IPS DF 4.7 (cell line): Measurements from ENCODE around the gene LPCAT1.
"Not testable (repeated sequence)": the region's sequence is repeated elsewhere in the genome, so short reads cannot be mapped to it uniquely, and the experiment has no call there.

ENCODE experiments used
- DNase-seq: peaks from one replicate; pipeline ENCODE4 v3.0.0-alpha.2; 2013; ENCODE audit warnings: low spot score; ENCODE audit errors: extremely low read depth

The LPCAT1 gene

DNA sequence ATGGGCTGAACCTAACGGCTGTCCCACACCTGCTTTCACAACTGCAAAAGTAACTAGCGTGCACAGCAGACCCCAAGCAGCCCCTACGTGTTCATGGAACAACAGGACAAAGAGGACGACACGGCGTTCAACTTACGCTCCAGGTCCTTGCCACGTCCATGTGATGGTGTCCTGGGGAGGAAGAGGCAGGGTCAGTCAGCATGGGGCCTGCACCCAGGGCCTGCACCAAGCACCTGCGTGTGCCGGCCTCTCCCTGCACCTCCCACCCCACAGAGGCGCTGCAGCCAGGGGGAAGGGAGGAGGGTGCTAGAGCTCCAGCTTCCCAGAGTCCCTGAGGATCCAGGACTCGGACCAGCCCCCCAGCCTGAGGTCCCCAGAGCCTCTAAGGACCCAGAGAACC lies 43.0 kb downstream of the LPCAT1 start:
- DNase-seq, result no peak

DNA sequence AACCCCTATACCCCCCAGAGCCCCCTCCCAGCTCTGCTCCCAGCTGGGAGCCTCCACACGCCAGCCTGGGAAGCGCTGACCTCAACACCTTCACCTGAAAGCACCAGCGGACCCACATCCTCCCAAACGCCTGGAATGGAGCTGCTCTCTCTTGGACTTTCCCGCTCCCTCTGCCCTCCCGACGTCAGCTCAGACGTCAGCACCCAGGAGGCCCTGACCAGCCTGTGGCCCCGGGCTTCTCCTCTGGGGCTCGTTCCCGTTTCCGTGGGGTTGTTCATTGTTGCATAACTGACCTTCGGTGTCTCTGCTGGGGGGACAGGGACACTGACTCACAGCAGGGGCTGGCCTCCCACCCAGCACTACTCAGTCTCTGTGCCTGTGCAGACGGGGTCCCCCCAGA lies 43.5 kb downstream of the LPCAT1 start:
- no peak for DNase-seq

DNA sequence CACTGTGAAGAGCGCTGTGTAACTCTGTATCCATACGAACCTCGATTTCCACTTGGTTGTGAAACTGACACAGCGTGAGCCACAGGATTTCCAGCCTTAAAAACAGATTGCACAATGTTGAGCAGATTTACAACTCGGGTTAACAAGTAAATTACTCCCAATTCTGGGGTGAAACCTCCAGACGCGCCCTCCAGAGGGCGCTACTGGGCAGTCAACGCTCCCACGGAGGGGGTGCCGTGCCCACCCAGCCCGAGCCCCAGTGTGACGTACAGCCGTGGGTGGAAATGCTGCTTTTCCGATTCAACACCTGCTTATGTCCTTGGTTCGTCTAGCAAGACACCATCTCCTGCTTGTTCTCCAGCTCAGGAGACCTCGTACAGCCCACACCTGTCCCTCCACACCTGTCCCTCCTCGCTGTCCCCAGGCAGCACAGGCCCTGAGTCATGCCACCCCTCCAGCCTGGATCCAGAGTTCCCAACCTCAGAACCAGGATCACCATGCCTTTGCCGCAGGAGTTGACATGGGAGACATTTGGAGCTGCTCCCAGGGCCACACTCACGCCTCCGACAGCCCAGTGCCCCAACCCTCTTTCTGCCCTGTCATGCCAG lies 44.1 kb downstream of the LPCAT1 start:
- no peak for DNase-seq

DNA sequence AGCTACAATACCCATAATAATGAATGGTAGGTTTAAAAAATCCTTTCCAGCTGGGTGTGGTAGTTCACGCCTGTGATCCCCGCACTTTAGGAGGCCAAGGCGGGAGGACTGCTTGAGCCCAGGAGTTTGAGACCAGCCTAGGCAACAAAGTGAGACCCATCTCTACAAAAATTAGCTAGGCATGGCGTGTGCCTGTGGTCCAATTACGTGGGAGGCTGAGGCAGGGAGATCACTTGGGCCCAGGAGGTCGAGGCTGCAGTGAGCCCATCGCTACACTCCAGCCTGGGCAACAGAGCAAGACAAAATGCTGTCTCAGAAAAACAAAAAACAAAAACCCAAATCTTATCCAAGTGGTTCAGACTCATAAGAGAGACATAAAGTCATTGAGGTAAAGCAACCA lies 44.7 kb downstream of the LPCAT1 start:
- DNase-seq, result no peak

DNA sequence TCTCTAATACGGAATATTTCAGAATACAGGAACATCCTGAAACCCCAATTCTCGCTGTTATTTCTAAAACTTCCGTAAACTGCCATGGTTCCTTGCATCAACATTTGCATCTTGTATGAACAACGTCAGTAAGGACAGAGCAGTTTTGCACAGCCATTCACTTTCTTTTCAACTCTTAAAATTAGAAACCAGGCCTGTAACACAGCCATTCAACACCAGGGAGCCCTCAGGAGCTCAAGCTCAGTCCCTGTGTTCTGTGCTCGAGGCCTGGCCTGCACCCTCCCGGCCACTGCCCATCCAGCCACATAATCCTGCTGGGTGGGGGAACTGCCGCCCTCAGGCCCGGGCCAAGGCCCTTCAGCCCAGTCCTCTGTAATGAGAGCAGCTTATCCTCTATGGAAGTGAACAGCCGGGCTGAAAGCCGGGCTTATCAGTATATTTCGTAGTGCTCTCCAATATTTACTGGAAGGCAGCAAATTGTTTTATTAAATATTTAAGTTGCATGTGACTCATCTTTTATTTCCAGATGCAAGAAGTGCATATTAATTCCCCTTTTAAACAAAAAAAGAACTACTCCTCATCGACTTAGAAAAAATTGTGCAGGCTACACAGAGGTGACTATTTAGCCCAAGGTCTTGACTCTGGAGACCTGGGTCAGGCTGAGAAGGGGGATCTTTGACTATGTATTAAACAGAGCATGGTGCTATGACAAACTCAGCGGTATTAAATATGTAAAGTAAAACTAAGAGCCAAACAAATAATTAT lies 45.3 kb downstream of the LPCAT1 start:
- DNase-seq, result no peak

DNA sequence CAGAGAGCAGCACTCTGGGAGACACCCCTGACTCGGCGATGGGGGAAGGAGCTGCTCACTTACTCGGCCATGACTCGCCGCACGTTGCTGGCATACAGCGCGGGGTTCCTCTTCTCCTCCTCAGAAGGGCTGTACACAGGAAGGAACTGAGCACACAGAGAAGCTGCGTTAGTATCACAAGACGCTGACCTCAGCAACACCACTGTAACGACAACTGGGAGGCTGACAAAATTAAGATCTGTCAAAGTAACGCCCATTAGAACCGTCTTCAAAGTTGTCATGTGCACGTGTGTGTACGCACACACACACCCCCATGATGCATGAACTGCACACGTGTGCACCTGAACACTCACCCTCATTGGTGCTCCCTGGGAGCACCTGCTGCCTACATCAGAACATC lies 46.4 kb downstream of the LPCAT1 start:
- no peak for DNase-seq

DNA sequence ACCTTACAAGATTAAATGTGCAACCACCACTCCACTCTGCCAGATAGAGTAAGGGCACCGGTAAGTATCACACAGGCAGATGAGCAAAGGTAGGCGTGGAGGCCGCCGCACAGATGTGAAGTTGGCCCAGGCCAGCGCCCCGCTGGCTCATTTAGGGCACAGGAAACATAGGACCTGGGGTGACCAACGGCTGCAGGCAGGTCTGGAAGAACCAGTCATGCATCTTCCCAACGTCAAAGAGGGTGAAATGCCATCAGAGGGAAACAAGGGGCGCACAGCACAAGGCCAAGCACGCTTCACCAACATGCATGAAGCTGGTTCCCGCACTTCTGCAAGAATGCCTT lies 46.8 kb downstream of the LPCAT1 start:
- no peak for DNase-seq

DNA sequence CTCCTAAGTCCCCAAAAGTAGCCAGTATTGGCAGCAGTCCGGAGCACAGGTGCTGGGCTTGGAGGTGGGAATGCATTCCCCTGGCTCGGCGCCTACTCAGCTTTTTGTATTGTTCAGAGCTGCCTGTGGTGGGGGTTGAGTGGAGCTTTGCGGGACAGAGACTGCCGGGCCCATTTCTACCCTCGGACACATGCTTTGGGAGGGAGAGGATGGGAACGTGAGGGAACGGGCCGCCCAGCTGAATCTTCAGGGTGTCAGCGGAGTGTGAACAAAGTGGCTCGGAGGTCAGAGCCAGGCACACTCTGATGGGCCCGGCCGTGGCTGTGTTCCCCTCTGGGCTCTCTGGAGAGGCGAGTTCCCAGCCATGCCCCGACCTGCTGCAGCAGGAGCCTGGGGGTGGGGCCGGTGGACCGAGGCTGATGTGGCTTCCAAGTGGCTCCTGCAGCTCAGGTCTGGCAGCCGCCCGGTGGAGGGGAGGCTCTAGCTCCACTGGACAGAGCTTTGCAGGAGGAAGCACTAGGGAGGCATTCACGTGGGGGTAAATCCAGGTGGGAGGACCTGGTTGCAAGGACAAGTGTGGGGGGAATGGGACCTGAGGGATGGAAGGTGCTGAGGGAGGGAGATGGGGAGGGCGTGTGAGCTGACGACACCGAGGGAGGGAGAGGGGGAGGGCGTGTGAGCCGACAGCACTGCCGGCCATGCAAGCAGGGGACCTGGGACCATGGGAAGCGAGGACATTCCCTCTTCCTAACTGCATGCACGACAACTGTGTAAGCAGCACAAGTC lies 47.4 kb downstream of the LPCAT1 start:
- no peak for DNase-seq

DNA sequence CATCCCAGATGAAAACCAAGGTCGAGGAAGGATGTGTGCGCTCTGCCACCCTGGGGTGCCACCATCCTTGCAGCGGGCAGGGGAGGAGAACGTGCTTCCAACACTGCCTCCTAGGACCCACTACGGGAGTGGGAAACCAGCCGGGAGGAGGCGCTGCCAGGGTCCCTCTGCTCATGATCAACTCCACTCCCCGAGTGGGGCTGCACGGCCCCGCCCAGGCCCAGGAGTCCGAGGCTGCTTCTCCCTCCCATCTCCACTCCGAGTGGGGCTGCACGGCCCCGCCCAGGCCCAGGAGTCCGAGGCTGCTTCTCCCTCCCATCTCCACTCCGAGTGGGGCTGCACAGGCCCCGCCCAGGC lies 48.2 kb downstream of the LPCAT1 start:
- not testable (repeated sequence) for DNase-seq

DNA sequence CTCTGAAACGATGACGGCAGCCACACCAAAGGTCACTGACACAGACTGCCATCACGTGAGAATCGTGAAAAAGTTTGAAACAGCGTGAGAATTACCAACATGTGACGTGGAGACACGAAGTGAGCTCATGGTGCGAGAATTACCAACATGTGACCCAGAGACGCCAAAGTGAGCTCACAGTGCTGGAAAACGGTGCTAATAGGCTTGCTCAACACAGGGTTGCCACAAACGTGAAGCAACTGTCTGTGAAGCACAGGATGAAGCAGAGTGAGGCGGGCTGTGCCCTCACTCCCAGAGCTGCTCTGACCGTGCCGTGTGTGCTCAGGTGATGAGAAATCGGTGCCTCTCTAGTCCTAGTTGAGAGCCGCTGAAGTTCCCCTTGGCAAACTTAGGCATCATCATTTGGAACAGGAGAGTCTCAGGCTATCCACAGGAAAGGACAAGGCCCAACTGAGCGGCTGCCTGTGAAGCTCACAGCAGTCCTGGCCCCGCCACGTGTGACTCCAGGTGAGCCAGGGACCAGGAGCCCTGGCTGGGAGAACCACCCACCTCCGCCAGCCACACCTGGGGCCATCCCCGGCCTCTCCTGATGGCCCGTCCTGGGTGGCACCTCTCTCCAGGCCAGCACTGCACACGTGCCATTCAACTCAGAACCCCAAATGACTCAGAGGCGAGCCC lies 48.8 kb downstream of the LPCAT1 start:
- no peak for DNase-seq

DNA sequence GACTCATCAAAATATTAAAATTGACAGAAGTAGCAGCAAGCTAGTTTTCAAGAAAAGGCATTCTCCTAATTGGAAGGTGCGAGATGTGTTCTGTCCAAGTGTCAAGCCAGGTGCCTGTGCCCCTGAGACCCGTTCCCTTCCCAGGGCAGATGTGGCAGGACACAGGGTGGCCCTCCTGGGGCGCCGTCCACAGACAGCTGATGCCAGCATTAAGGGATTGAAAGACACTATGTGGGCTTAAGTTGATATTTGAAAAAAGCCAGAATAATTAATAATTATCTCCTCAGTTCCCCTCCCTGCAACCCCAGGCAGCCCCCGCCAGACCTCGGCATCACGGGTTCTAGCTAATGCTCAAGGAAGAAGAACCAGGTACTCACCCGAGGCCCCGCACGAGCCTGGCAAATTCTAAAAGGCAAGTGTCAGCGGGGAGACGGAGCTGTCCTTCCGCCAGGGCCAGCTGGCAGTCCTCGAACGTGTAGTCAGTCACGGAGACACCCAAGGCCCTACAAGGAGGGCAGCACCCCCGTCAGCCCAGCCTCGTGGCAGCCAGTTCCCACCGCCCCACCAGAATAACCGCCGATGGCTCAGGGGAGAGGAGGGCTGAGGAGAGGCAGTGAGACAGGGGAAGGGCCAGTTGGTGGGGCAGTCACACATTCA lies 49.4 kb downstream of the LPCAT1 start:
- no peak for DNase-seq

DNA sequence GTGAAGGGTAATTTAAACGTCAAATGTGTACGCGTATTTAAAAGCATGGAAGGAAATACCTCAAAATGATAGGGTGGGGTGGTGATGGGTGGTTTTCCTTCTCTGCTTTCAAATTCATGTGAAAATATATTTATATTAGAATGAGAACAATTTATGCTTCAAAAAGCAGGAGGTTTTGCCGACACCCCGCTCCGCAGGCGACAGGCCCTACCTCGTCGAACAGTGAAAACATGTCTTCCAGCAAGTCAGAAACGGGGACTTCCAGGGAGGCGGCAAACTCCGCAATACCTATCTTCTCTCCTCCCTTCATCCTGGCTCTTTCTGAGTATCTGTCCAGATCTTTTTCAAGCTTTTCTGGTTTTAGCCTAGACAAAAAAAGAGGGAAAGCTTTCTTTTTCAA lies 50.0 kb downstream of the LPCAT1 start:
- DNase-seq, result no peak

DNA sequence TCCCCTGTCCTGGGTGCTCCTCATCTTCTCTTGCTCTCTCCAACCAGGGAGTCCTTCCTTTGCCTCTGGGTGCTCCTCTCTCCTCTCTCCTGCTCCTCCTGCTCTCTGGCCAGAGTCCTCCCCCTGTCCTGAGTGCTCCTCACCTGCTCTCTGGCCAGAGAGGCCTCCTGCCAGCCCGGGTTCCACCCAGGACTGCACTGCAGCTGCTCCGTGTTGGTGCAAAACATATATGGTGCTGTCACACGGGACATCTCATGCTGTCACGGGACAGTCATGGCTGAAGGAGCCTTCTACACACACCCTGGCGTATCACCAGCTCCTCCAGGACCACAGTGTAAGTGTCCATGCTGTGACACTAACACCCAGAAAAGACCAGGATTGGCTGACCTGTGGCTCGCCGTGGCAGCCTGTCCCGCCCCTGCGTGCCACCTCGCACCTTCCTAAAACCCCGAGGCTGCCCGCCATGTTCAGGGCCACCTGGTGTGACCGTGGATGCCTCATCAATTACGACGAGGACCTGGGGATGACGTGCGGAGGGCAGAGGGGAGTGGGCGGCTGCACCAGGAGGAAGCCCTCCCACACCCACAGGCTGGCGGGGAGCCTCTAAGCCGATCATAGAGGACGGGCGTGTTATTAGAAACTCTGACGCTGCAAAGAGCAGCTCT lies 50.7 kb downstream of the LPCAT1 start:
- no peak for DNase-seq

DNA sequence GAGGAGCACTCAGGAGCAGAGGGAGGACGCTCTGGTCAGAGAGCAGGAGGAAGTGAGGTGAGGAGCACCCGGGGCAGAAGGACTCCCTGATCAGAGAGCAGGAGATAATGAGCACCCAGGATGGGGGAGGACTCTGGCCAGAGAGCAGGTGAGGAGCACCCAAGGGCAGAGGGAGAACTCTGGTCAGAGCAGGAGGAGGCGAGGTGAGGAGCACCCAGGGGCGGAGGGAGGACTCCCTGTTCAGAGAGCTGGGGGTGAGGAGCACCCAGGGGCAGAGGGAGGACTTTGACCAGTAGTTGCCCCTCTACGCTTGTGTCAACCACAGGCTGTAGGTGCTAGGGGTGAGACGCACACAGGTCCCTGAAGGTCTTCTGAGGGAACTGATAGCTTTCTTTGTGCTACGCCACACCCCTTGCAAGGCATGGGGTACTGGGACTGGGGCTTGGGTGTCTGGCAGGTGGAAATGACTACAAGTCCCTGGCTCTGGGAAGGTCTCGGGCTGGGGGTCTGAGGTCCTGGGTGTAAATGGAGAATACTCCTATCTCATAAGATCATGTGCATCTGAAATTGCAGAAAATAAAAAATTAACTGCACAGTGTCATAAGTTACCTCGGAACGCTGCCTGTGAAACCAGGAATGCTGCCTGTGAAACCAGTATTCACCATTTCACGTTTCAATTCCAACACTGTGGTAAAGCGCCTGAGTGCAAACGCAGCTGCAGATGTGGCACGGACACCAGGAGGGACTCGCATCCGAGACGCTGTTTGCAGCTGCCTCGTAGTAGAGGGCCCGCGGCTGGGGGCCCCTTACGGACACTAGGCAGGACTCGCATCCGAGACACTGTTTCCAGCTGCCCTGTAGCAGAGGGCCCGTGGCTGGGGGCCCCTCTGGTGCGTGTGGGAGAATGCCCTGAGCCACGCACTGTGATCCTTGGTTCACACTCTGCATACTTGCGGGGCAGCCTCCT lies 51.5 kb downstream of the LPCAT1 start:
- no peak for DNase-seq

DNA sequence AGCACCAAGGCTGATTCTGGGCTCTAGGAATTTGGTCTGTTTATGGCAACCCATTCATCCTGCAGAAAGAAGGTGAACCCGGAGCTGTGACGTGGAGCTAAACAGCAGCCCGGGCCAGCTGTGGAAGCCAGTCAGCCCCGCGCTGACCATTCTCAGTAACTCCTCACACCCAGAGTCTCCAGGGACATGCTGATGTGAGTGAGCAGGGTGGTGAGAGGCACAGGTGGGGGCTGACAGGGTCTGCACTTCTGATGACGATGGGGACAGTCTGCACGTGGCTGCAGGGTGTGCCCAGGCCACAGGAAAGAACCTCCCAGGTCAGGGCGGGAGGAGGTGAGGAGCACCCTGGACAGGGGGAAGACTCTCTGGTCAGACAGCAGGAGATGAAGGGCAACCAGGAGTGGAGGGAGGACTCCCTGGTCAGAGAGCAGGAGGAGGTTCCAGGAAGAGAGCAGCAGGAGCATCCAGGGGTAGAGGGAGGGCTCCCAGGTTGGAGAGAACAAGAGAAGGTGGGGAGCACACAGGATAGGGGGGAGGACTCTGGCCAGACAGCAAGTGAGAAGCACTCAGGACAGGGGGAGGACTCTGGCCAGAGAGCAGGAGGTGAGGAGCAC lies 52.4 kb downstream of the LPCAT1 start:
- DNase-seq, result no peak

DNA sequence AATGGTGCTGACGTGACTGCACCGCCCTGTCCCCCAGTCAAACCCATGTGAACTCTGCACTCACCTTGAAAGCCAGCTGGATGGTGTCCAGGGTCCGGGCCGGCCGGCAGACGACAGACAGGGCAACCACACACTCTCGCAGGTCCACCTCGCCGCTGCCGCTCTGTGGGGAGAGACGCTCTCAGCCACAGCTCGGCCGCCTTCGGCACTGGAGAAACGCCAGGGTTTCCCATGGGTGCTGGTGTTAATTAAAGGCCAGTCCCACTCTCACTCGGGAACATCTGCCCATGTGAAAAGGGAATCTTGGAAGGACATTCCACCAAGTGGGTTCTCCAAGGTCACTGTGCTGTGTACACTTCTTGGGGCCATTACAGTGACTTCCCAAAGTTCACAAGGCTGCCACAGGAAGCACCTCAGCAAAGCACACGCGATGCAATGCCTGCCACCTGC lies 53.0 kb downstream of the LPCAT1 start:
- no peak for DNase-seq

DNA sequence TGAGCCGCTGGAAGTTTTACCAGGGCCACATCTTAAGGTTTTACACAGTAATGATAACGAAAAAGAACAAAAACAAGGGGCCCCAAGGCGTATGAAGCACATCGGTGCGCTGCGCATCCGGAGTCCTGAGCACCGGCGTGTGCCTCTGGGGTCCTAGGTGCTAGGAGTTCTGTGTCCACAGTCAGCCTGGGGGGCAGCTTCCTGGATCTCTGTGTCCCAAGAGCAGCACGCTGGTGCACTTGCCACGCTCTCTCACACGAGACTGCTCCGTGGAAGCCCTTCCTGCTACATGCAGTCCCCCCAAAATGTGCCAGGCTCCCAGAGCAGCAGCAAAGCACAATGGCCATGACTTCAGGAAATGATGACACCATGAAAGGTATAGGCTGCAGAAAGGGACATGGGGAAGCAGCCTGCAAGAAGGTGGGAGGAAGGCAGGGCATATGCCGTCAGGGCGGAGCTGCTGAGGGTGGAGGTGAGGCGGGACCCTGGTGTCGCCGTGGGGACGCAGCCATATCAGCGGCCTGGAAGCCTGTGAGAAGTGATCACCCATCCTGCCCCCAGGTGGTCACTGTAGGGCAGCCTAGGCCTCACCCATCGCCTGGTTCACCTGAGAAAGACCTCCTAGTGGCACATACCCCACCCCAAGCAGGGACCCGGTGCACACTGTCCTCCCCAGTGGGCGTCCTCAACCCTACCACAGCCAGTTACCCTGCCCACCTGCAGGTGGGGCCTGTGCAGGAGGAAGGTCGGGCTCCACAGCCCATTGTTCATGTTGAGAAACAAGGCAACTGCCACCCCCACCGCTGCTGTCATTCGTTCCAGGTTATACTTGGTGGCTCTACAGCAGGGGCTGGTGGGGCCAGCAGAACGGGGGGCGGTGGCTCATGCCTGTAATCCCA lies 54.9 kb downstream of the LPCAT1 start:
- no peak for DNase-seq

DNA sequence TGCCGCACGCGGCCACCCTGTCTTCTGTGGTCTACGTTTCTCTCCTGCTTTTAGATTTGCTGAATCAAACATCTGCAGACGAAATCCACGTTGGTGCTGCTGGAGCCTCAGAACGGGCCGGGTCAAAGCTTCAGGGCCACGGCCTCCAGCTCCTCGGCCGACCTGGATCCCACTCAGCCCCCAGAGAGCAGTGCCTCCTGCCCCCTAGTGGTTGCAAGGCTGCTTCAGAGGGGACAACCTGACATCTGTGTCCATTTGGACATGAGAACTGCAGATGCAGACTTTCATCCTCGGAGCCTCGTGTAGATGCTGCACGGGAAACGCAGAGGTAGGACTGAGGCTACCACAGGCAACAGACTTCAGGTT lies 55.5 kb downstream of the LPCAT1 start:
- no peak for DNase-seq
